K562 (cell line): ENCODE measurements around the gene MAGIX. TPM values are rescaled to one million over a fixed set of nuclear protein-coding genes. Genes with fewer than 3 reads are reported as not detected.
A peak's percentile ranks its signal among the peaks of the same experiment; 100 is the strongest.

Experiments used
- ATAC-seq: fragments of 200-7000 bp; cut with Tn5 transposase; 3 replicates; pipeline ENCODE4 v1.9.1; 2020; ENCODE audit warnings: moderate library complexity
- BruUV-seq: library from RNA; stranded (reverse); fragments of 400-500 nt; replicated peaks from 2 replicates; lab custom pipeline; 2021; lab: Mats Ljungman, UMichigan
- CTCF ChIA-PET: fragments of 300-600 bp; formaldehyde crosslinking; extraction: SDS; loops from one replicate; lab custom pipeline; 2021; ENCODE audit warnings: low intra/inter-chr PET ratio; lab: Yijun Ruan, JAX
- POLR2A ChIA-PET: fragments of 300-600, 350-650 bp; sonication (Branson Sonifier 250); formaldehyde crosslinking; extraction: SDS; loops from one replicate; lab custom pipeline; 2021; ENCODE audit warnings: antibody characterized with exemption, inconsistent platforms; lab: Yijun Ruan, JAX
- DNase-seq, 4 experiments: peaks; one replicate each; pipeline versions ENCODE4 v3.0.0 to v3.0.0-alpha.2; 2011 to 2018; ENCODE audit warnings: low spot score in 3 of 4, mixed read lengths in 3 of 4; ENCODE audit errors: extremely low read depth in 1 of 4
- FAIRE-seq: peaks from 2 replicates; lab custom pipeline; 2011; peaks lifted over from hg19 to GRCh38; lab: Jason Lieb, UNC
- H2AFZ ChIP-seq: 2 replicates; pipeline ENCODE4 v1.6.0; 2011; ENCODE audit warnings: low read depth, low read length, control low read depth, inconsistent platforms
- H3K27ac ChIP-seq: fragments of 200-600 bp; 3 replicates; pipeline ENCODE4 v1.8.0; 2011; ENCODE audit warnings: low read depth, mild to moderate bottlenecking, control low read depth, inconsistent platforms, low read length, moderate library complexity, mixed read lengths; ENCODE audit errors: extremely low read depth
- H3K27me3 ChIP-seq, 2 experiments: fragments of 300-600 bp in 1 of 2; 2 replicates in 1 of 2; 3 replicates in 1 of 2; pipeline versions ENCODE4 v1.6.0 to v1.8.0; 2011; ENCODE audit warnings: inconsistent platforms in 2 of 2, low read length in 2 of 2, mild to moderate bottlenecking in 1 of 2, mixed read lengths in 1 of 2, moderate library complexity in 1 of 2; ENCODE audit not compliant: control insufficient read depth in 2 of 2, insufficient read depth in 2 of 2
- H3K36me3 ChIP-seq: fragments of 300-600 bp; 3 replicates; pipeline ENCODE4 v1.8.0; 2011; ENCODE audit warnings: mild to moderate bottlenecking, low read length, inconsistent platforms; ENCODE audit not compliant: control insufficient read depth, insufficient read depth
- H3K4me1 ChIP-seq, 2 experiments: fragments of 200-600 bp in 1 of 2; replicated peaks in 1 of 2; 2 replicates in 1 of 2; 3 replicates in 1 of 2; pipeline versions ENCODE4 v1.5.1 to v1.8.0; 2011; ENCODE audit warnings: inconsistent platforms in 2 of 2, low read length in 2 of 2, mild to moderate bottlenecking in 1 of 2, mixed read lengths in 1 of 2, moderate library complexity in 1 of 2; ENCODE audit not compliant: control insufficient read depth in 2 of 2, insufficient read depth in 2 of 2
- H3K4me2 ChIP-seq: 2 replicates; pipeline ENCODE4 v1.6.1; 2011; ENCODE audit warnings: low read length, control low read depth, inconsistent platforms, mixed read lengths; ENCODE audit not compliant: insufficient read depth
- H3K4me3 ChIP-seq: fragments of 200-600 bp; sonication (generic), shearing (Covaris generic); 2 replicates; pipeline ENCODE4 v1.5.1; 2016; ENCODE audit warnings: control low read depth, inconsistent platforms
- H3K79me2 ChIP-seq: fragments of 200-600 bp; 3 replicates; pipeline ENCODE4 v1.8.0; 2011; ENCODE audit warnings: low read length, inconsistent platforms; ENCODE audit not compliant: control insufficient read depth, insufficient read depth
- H3K9ac ChIP-seq, 2 experiments: 2 replicates each; pipeline versions ENCODE4 v1.6.0 to v1.6.1; 2011; ENCODE audit warnings: low read depth in 2 of 2, low read length in 2 of 2, control low read depth in 1 of 2, inconsistent platforms in 1 of 2, mild to moderate bottlenecking in 1 of 2, mixed read lengths in 1 of 2; ENCODE audit not compliant: insufficient read depth in 1 of 2
- H3K9me1 ChIP-seq: one replicate; pipeline ENCODE4 v1.6.0; 2011; ENCODE audit warnings: inconsistent platforms, mild to moderate bottlenecking, low read length, moderate library complexity; ENCODE audit not compliant: control insufficient read depth, insufficient read depth
- H3K9me3 ChIP-seq: replicated peaks from 2 replicates; pipeline ENCODE4 v1.5.1; 2011; ENCODE audit warnings: low read depth, low read length, inconsistent platforms; ENCODE audit not compliant: control insufficient read depth, insufficient read depth
- H4K20me1 ChIP-seq: replicated peaks from 2 replicates; pipeline ENCODE4 v1.6.1; 2011; ENCODE audit warnings: low read length, inconsistent platforms, mixed read lengths; ENCODE audit not compliant: control insufficient read depth, insufficient read depth
- AFF1 ChIP-seq, 2 experiments: fragments of 450-650 bp; IDR thresholded peaks; 2 replicates each; pipeline ENCODE4 v1.6.1; 2018; ENCODE audit warnings: mild to moderate bottlenecking in 2 of 2, low read depth in 1 of 2; ENCODE audit not compliant: partially characterized antibody in 2 of 2
- HCFC1 ChIP-seq: IDR thresholded peaks from 2 replicates; pipeline ENCODE4 v1.6.1; 2012; ENCODE audit warnings: low read depth, low read length, improper control_type of control experiment
- KAT8 ChIP-seq: fragments of 450-650 bp; IDR thresholded peaks from 2 replicates; pipeline ENCODE4 v1.6.1; 2016; ENCODE audit warnings: low read depth, mild to moderate bottlenecking
- POLR2B ChIP-seq: fragments of 450-650 bp; IDR thresholded peaks from 2 replicates; pipeline ENCODE4 v1.6.1; 2018; ENCODE audit warnings: low read depth; ENCODE audit not compliant: partially characterized antibody
- SIX5 ChIP-seq, 2 experiments: IDR thresholded peaks; 2 replicates each; pipeline ENCODE4 v1.6.1; 2011; ENCODE audit warnings: low read length in 2 of 2, borderline replicate concordance in 1 of 2, low read depth in 1 of 2, mild to moderate bottlenecking in 1 of 2, moderate library complexity in 1 of 2; ENCODE audit not compliant: insufficient read depth in 1 of 2
- ZFP30 ChIP-seq: fragments of 250-450 bp; sonication (Bioruptor Pico); IDR thresholded peaks from 2 replicates; pipeline ENCODE4 v1.8.0; 2022; ENCODE audit warnings: moderate library complexity, mild to moderate bottlenecking, inconsistent platforms, borderline replicate concordance
- ZNF143 ChIP-seq: sonication (generic); formaldehyde crosslinking; IDR thresholded peaks from 2 replicates; pipeline ENCODE4 v1.9.0; 2022; ENCODE audit warnings: mild to moderate bottlenecking, missing genetic modification reagents
- ZNF217 ChIP-seq: sonication (generic); formaldehyde crosslinking; IDR thresholded peaks from 2 replicates; pipeline ENCODE4 v1.8.0; 2022; ENCODE audit warnings: mild to moderate bottlenecking, missing genetic modification reagents
- WGBS: fragments of 100-300 bp; shearing (Covaris generic); methylation state at CpG from one replicate; pipeline ENCODE4 v1.1.6; 2016; ENCODE audit warnings: low coverage, mixed read lengths; ENCODE audit not compliant: insufficient coverage; ENCODE audit errors: missing lambda C conversion rate; 5-methylcytosine and 5-hydroxymethylcytosine counted together
- in situ Hi-C: fragments of 300-500 bp; cut with MboI; formaldehyde crosslinking; loops from 4 replicates; pipeline ENCODE4 v1.15.0; 2018; ENCODE audit warnings: inconsistent platforms, mixed read lengths
- intact Hi-C: fragments of 100-400 bp; cut with micrococcal nuclease; formaldehyde crosslinking; loops from 2 replicates; pipeline ENCODE4 v1.14.2; 2022
- polyA plus RNA-seq, 8 experiments: library from polyadenylated mRNA; depleted of rRNA in 4 of 8; stranded (reverse) in 5 of 8; unstranded in 3 of 8; fragments of >200 nt; fragmentation: Nextera tagmentation in 2 of 8; fragmentation: Illumina TruSeq in 1 of 8; extraction: Ambion mirVana in 2 of 8; extraction: Trizol in 1 of 8; gene quantifications; 2 replicates each; pipeline versions ENCODE4 v1.2.1 to v1.2.3, GENCODE V29; 2011 to 2014; ENCODE audit warnings: inconsistent platforms in 1 of 8, missing spikeins in 1 of 8
- total RNA-seq, 7 experiments: library from RNA; depleted of rRNA in 6 of 7; stranded (reverse); fragments of >200 nt in 6 of 7; fragmentation: Illumina TruSeq in 2 of 7; extraction: Trizol in 2 of 7; gene quantifications; 2 replicates each; pipeline versions ENCODE4 v1.2.1 to v1.2.3, GENCODE V29; 2011 to 2021; ENCODE audit warnings: low replicate concordance in 1 of 7
- TF ChIP-seq, protein P1 (sequence below): sonication (generic); formaldehyde crosslinking; IDR thresholded peaks from 2 replicates; pipeline ENCODE4 v1.8.1; 2023; ENCODE audit warnings: mild to moderate bottlenecking, missing genetic modification reagents

MAGIX gene
- total and polyA plus RNA-seq, 9 of the 15 experiments (the other 6 are each of a cell fraction or from before 2014, with no cell fraction given) = 0.08 to 3.5 (median 0.47) TPM

GRCh38 chrX:49212209-49212608 lies 49.7 kb downstream of the MAGIX start:
- TF ChIP-seq SIX5 (IDR thresholded peaks at IDR 0.05; ENCODE audit: borderline replicate concordance in 1 of 2, insufficient read depth in 1 of 2, low read depth in 1 of 2, low read length in 2 of 2) (peak in 1 of 2 experiments; percentile 39; a peak in 1 of 4 replicates), ZNF217 (CRISPR knock-in tag) (no peak), POLR2B (no peak), ZFP30 (CRISPR knock-in tag) (no peak), KAT8 (no peak), ZNF143 (CRISPR knock-in tag) (peak; percentile 67), AFF1 (IDR thresholded peaks at IDR 0.05; ENCODE audit: low read depth in 1 of 2, partially characterized antibody in 2 of 2) (peak in 1 of 2 experiments; percentile 94), HCFC1 (peak; percentile 71)
- TF ChIP-seq, protein P1, sequence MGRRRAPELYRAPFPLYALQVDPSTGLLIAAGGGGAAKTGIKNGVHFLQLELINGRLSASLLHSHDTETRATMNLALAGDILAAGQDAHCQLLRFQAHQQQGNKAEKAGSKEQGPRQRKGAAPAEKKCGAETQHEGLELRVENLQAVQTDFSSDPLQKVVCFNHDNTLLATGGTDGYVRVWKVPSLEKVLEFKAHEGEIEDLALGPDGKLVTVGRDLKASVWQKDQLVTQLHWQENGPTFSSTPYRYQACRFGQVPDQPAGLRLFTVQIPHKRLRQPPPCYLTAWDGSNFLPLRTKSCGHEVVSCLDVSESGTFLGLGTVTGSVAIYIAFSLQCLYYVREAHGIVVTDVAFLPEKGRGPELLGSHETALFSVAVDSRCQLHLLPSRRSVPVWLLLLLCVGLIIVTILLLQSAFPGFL = no peak
- in situ Hi-C loops = no loop called here
- H3K9me1 ChIP-seq = no peaks in the 10 kb centered on the region
- BruUV-seq = no TSS peak
- H3K27ac ChIP-seq = no peak overlapping the region
- H2AFZ ChIP-seq = no peak overlapping the region
- no peak overlapping the region for H3K4me2 ChIP-seq
- H3K4me3 ChIP-seq = no peak overlapping the region
- H3K9me3 ChIP-seq = no peaks in the 10 kb centered on the region
- intact Hi-C loops = no loop called here
- ChIA-PET POLR2A (interaction anchor here (0.5 kb wide), 1 partner anchor 1053 kb away, joined by 3 read pairs; no protein-coding TSS in a partner anchor), CTCF (no interaction called here)
- no peaks in the 10 kb centered on the region for H3K79me2 ChIP-seq
- H3K4me1 ChIP-seq = peaks cover 0 to 7% of the 10 kb centered on the region in 2 experiments; a peak in 3 of 5 replicates
- ATAC-seq (peak; percentile 59; the same call in 2 of the 3 replicates), FAIRE-seq (no peak), DNase-seq (no peak)
- WGBS = 0% methylated on average over 2 of the region's 2 CpGs
- no peaks in the 10 kb centered on the region for H3K36me3 ChIP-seq
- no peaks in the 10 kb centered on the region for H4K20me1 ChIP-seq
- no peak overlapping the region for H3K9ac ChIP-seq
- H3K27me3 ChIP-seq = peaks cover 0 to 9% of the 10 kb centered on the region in 2 experiments; a peak in 1 of 5 replicates
